HEK293 (cell line): ENCODE data around the gene ACTN3.

Source experiments
- CTCF ChIP-seq: fragments of 450-650 bp; formaldehyde crosslinking; IDR thresholded peaks from 2 replicates; pipeline ENCODE4 v1.5.1; 2016; ENCODE audit warnings: missing biosample characterization, missing genetic modification characterization
- KLF16 ChIP-seq: fragments of 450-650 bp; formaldehyde crosslinking; IDR thresholded peaks from 2 replicates; pipeline ENCODE4 v1.5.1; 2017; ENCODE audit warnings: missing biosample characterization, missing genetic modification characterization
- SP2 ChIP-seq: fragments of 450-650 bp; formaldehyde crosslinking; IDR thresholded peaks from 2 replicates; pipeline ENCODE4 v1.5.1; 2016; ENCODE audit warnings: missing biosample characterization, missing genetic modification characterization
- ZBTB1 ChIP-seq: fragments of 450-650 bp; formaldehyde crosslinking; IDR thresholded peaks from 2 replicates; pipeline ENCODE4 v1.5.1; 2016; ENCODE audit warnings: missing biosample characterization, missing genetic modification characterization
- ZFP41 ChIP-seq: fragments of 450-650 bp; formaldehyde crosslinking; IDR thresholded peaks from 2 replicates; pipeline ENCODE4 v1.5.1; 2016; ENCODE audit warnings: missing biosample characterization, missing genetic modification characterization, borderline replicate concordance
- ZNF274 ChIP-seq, 2 experiments: fragments of 200-500 bp in 1 of 2; fragments of 450-650 bp in 1 of 2; sonication (Bioruptor generic) in 1 of 2; formaldehyde crosslinking in 1 of 2; IDR thresholded peaks; 2 replicates each; pipeline versions ENCODE4 v1.5.1 to v1.6.1; 2014 to 2016; ENCODE audit warnings: borderline replicate concordance in 1 of 2, inconsistent platforms in 1 of 2, low read length in 1 of 2, missing biosample characterization in 1 of 2, missing genetic modification characterization in 1 of 2
- ZNF302 ChIP-seq: fragments of 450-650 bp; formaldehyde crosslinking; IDR thresholded peaks from 2 replicates; pipeline ENCODE4 v1.5.1; 2016; ENCODE audit warnings: missing biosample characterization, missing genetic modification characterization, low read depth

GRCh38 chr11:66524304-66525040 is 22.2 kb upstream of the ACTN3 start:
- TF ChIP-seq CTCF (tag by site-specific recombination) (no peak), ZNF274 (IDR thresholded peaks at IDR 0.05; ENCODE audit: low read length) (no peak), ZNF274 (tag by site-specific recombination; IDR thresholded peaks at IDR 0.05; ENCODE audit: borderline replicate concordance) (no peak), ZBTB1 (tag by site-specific recombination) (no peak), ZNF302 (tag by site-specific recombination) (no peak), SP2 (tag by site-specific recombination) (no peak), KLF16 (tag by site-specific recombination) (no peak), ZFP41 (no peak)
